Neural progenitor cell (in vitro differentiated cells): ENCODE data around the gene MITD1. TPM values are rescaled to one million over a fixed set of nuclear protein-coding genes. Genes with fewer than 3 reads are reported as not detected.

Source experiments
- DNase-seq: peaks from one replicate; pipeline ENCODE4 v3.0.0-alpha.2; 2016; ENCODE audit warnings: low spot score
- H2AFZ ChIP-seq: fragments of 200-600 bp; sonication (generic); replicated peaks from 2 replicates; pipeline ENCODE4 v1.6.1; 2016; ENCODE audit warnings: antibody characterized with exemption
- H3F3A ChIP-seq: fragments of 200-600 bp; sonication (generic); 2 replicates; pipeline ENCODE4 v1.6.1; 2016; ENCODE audit warnings: antibody characterized with exemption, low read depth
- H3K27ac ChIP-seq: fragments of 200-600 bp; sonication (generic); 2 replicates; pipeline ENCODE4 v1.5.1; 2016; ENCODE audit warnings: mild to moderate bottlenecking
- H3K27me3 ChIP-seq: fragments of 200-600 bp; sonication (generic); 2 replicates; pipeline ENCODE4 v1.6.1; 2016; ENCODE audit warnings: mild to moderate bottlenecking, moderate library complexity
- H3K36me3 ChIP-seq: fragments of 200-600 bp; sonication (generic); 2 replicates; pipeline ENCODE4 v1.5.1; 2016
- H3K4me1 ChIP-seq: fragments of 200-600 bp; sonication (generic); 2 replicates; pipeline ENCODE4 v1.6.1; 2016; ENCODE audit warnings: mixed run types
- H3K4me2 ChIP-seq: fragments of 200-600 bp; sonication (generic); 2 replicates; pipeline ENCODE4 v1.6.1; 2016
- H3K4me3 ChIP-seq: fragments of 200-600 bp; sonication (generic); 2 replicates; pipeline ENCODE4 v1.5.1; 2016
- H3K79me2 ChIP-seq: fragments of 200-600 bp; sonication (generic); 2 replicates; pipeline ENCODE4 v1.6.1; 2016; ENCODE audit warnings: low read depth
- H3K9ac ChIP-seq: fragments of 200-600 bp; sonication (generic); 2 replicates; pipeline ENCODE4 v1.6.1; 2016
- H3K9me3 ChIP-seq: fragments of 200-600 bp; sonication (generic); 2 replicates; pipeline ENCODE4 v1.5.1; 2016; ENCODE audit warnings: low read depth
- H4K20me1 ChIP-seq: fragments of 200-600 bp; sonication (generic); 2 replicates; pipeline ENCODE4 v1.6.1; 2016; ENCODE audit warnings: low read depth
- H3K27ac Mint-ChIP-seq: 3 replicates; pipeline ENCODE4 v1.8.0; 2021; ENCODE audit warnings: mixed read lengths
- H3K27me3 Mint-ChIP-seq: 2 replicates; pipeline ENCODE4 v1.8.0; 2022; ENCODE audit warnings: low read depth, mild to moderate bottlenecking, inconsistent platforms, moderate library complexity, mixed read lengths; ENCODE audit not compliant: insufficient read depth
- H3K36me3 Mint-ChIP-seq: 3 replicates; pipeline ENCODE4 v1.8.0; 2021; ENCODE audit warnings: mixed read lengths
- H3K4me1 Mint-ChIP-seq: 3 replicates; pipeline ENCODE4 v1.8.0; 2021; ENCODE audit warnings: mixed read lengths
- H3K4me3 Mint-ChIP-seq: 3 replicates; pipeline ENCODE4 v1.8.0; 2021; ENCODE audit warnings: mild to moderate bottlenecking, moderate library complexity, mixed read lengths
- H3K9me3 Mint-ChIP-seq: 3 replicates; pipeline ENCODE4 v1.8.0; 2020; ENCODE audit warnings: mixed read lengths
- CTCF ChIP-seq: fragments of 200-600 bp; sonication (generic); IDR thresholded peaks from 2 replicates; pipeline ENCODE4 v1.5.1; 2017; ENCODE audit warnings: antibody characterized with exemption, mild to moderate bottlenecking
- EZH2 ChIP-seq: fragments of 200-600 bp; sonication (generic); IDR thresholded peaks from 2 replicates; pipeline ENCODE4 v1.6.1; 2017; ENCODE audit warnings: antibody characterized with exemption, mild to moderate bottlenecking, moderate library complexity
- EZH2phosphoT487 ChIP-seq: fragments of 200-600 bp; sonication (generic); IDR thresholded peaks from 2 replicates; pipeline ENCODE4 v1.6.1; 2017; ENCODE audit warnings: antibody characterized with exemption
- total RNA-seq: library from RNA; depleted of rRNA; stranded (reverse); fragments of >200 nt; gene quantifications from 2 replicates; pipeline ENCODE4 v1.2.3, GENCODE V29; 2015; ENCODE audit warnings: low replicate concordance

MITD1 gene
- total RNA-seq, 1 donor from 2014 or later = 82.3 TPM

DNA sequence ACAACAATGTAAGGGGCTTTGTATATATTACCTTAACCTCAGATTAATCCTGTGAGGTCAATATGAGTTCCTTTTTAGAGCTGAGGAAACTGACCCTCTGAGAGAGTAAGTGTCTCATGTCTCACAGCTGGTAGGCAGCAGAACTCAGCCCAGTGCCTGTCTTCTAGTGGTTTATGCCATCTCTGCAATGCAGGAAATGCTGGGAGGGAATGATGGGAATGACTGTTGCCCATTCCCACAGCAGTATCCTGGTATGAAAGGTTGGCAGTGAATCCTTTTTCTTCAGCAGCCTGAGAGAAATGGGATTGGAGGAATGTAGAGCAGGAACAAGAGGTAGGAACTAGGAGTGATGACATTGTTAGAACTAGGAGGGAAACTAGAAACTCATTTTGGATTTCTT, 6.2 kb upstream of the MITD1 start:
- TF ChIP-seq EZH2phosphoT487 (no peak), EZH2 (no peak), CTCF (no peak)
- no peak overlapping the region for H3K27ac Mint-ChIP-seq
- H3F3A ChIP-seq = no peaks in the 10 kb centered on the region
- H2AFZ ChIP-seq = no peak overlapping the region
- peaks cover 8% of the 10 kb centered on the region for H3K4me1 Mint-ChIP-seq
- H3K36me3 Mint-ChIP-seq = peaks cover 17% of the 10 kb centered on the region
- no peaks in the 10 kb centered on the region for H3K27me3 Mint-ChIP-seq
- H3K27ac ChIP-seq = no peak overlapping the region
- no peaks in the 10 kb centered on the region for H3K9me3 Mint-ChIP-seq
- no peaks in the 10 kb centered on the region for H3K9me3 ChIP-seq
- H3K4me2 ChIP-seq = no peak overlapping the region
- H3K27me3 ChIP-seq = no peaks in the 10 kb centered on the region
- H3K79me2 ChIP-seq = peaks cover 87% of the 10 kb centered on the region
- H3K36me3 ChIP-seq = peaks cover 2% of the 10 kb centered on the region
- H4K20me1 ChIP-seq = peaks cover 10% of the 10 kb centered on the region
- no peak overlapping the region for H3K9ac ChIP-seq
- H3K4me1 ChIP-seq = peaks cover 8% of the 10 kb centered on the region
- no peak overlapping the region for H3K4me3 Mint-ChIP-seq
- no peak overlapping the region for H3K4me3 ChIP-seq
- DNase-seq = no peak

DNA sequence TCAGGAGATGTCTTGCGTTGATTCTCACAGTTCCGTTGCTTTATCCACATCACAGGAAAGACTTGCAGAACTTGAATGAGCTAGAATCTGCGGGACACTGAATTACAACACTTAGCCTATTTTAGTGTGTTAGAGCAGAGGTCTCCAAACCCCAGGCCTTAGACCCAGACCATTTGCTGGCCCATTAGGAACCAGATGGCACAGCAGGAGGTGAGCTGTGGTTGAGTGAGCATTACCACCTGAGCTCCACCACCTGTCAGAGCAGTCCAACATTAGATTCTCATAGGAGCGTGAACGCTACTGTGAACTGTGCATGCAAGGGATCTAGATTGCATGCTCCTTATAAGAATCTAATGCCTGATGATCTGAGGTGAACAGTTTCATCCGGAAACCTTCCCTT, 4.0 kb upstream of the MITD1 start:
- DNase-seq = no peak
- H3K9me3 ChIP-seq = no peaks in the 10 kb centered on the region
- H3K27ac ChIP-seq = no peak overlapping the region
- H3K36me3 ChIP-seq = no peaks in the 10 kb centered on the region
- Mint-ChIP-seq H3K27ac (no peak overlapping the region), H3K36me3 (peaks cover 4% of the 10 kb centered on the region), H3K4me1 (peaks cover 18% of the 10 kb centered on the region), H3K4me3 (no peak overlapping the region), H3K27me3 (no peaks in the 10 kb centered on the region), H3K9me3 (no peaks in the 10 kb centered on the region)
- peaks cover 95% of the 10 kb centered on the region for H3K79me2 ChIP-seq
- peaks cover 15% of the 10 kb centered on the region for H3K4me1 ChIP-seq
- H4K20me1 ChIP-seq = peaks cover 10% of the 10 kb centered on the region
- H2AFZ ChIP-seq = no peak overlapping the region
- no peak overlapping the region for H3K4me2 ChIP-seq
- H3K9ac ChIP-seq = no peak overlapping the region
- peaks cover 12% of the 10 kb centered on the region for H3F3A ChIP-seq
- H3K4me3 ChIP-seq = no peak overlapping the region
- no peak for TF ChIP-seq EZH2phosphoT487
- no peak for TF ChIP-seq EZH2
- TF ChIP-seq CTCF = no peak
- no peaks in the 10 kb centered on the region for H3K27me3 ChIP-seq

GRCh38 chr2:99183025-99183424, 2.2 kb upstream of the MITD1 start:
- DNase-seq = no peak
- TF ChIP-seq EZH2phosphoT487 (no peak), CTCF (no peak), EZH2 (no peak)

More at GRCh38 chr2:99183025-99183424, 2.2 kb upstream of the MITD1 start:
- peak overlapping the region; percentile 87 for H3K4me2 ChIP-seq
- Mint-ChIP-seq H3K36me3 (peaks cover 2% of the 10 kb centered on the region), H3K27me3 (no peaks in the 10 kb centered on the region), H3K4me3 (peak overlapping the region; percentile 100), H3K9me3 (no peaks in the 10 kb centered on the region), H3K27ac (no peak overlapping the region), H3K4me1 (peaks cover 25% of the 10 kb centered on the region)
- H2AFZ ChIP-seq = no peak overlapping the region
- H3K27ac ChIP-seq = no peak overlapping the region
- no peak overlapping the region for H3K9ac ChIP-seq
- H3K36me3 ChIP-seq = no peaks in the 10 kb centered on the region
- peaks cover 94% of the 10 kb centered on the region for H3K79me2 ChIP-seq
- H3K4me3 ChIP-seq = peak overlapping the region; percentile 88
- peaks cover 14% of the 10 kb centered on the region for H4K20me1 ChIP-seq
- H3K9me3 ChIP-seq = no peaks in the 10 kb centered on the region
- peaks cover 12% of the 10 kb centered on the region for H3F3A ChIP-seq
- peaks cover 15% of the 10 kb centered on the region for H3K4me1 ChIP-seq
- H3K27me3 ChIP-seq = no peaks in the 10 kb centered on the region
